GM19239 (cell line): ENCODE measurements around the gene EPS15.
A peak's percentile ranks its signal among the peaks of the same experiment; 100 is the strongest.
"Not testable (repeated sequence)": the region's sequence is repeated elsewhere in the genome, so short reads cannot be mapped to it uniquely, and the experiment has no call there.

Experiments
- DNase-seq: peaks from one replicate; pipeline ENCODE4 v3.0.0; 2011; ENCODE audit warnings: low spot score; ENCODE audit not compliant: insufficient read length
- FAIRE-seq: peaks from 2 replicates; lab custom pipeline; 2011; peaks lifted over from hg19 to GRCh38; lab: Jason Lieb, UNC

Gene EPS15

GRCh38 chr1:51549016-51549619 is 30.1 kb upstream of the EPS15 start:
- DNase-seq: no peak
- FAIRE-seq: peak; percentile 66

DNA sequence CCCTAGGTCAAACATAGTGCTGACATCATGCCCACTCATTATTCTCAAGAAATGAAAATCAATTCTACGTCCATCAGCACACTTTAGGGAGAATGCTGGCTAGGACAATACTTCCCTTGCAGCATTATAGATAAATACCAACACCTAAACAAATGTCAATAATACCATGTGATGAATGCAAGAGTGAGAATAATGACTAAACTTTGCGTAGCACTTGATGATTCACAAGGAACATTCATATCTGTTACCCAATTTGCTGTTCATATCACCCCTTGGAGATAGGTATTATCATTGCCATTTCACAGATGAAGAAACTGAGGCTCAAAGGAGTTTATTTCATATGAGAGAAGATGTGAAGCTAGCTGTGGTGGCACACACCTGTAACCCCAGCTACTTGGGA is 24.8 kb upstream of the EPS15 start:
- DNase-seq (no peak), FAIRE-seq (no peak)

GRCh38 chr1:51542158-51542953 is 23.3 kb upstream of the EPS15 start:
- FAIRE-seq: no peak
- DNase-seq: no peak

- DNase-seq (no peak), FAIRE-seq (no peak)
These were observed 22.4 kb upstream of the EPS15 start for GRCh38 chr1:51541313-51542050.

GRCh38 chr1:51537568-51537967 is 18.5 kb upstream of the EPS15 start:
- no peak for FAIRE-seq
- no peak for DNase-seq

DNA sequence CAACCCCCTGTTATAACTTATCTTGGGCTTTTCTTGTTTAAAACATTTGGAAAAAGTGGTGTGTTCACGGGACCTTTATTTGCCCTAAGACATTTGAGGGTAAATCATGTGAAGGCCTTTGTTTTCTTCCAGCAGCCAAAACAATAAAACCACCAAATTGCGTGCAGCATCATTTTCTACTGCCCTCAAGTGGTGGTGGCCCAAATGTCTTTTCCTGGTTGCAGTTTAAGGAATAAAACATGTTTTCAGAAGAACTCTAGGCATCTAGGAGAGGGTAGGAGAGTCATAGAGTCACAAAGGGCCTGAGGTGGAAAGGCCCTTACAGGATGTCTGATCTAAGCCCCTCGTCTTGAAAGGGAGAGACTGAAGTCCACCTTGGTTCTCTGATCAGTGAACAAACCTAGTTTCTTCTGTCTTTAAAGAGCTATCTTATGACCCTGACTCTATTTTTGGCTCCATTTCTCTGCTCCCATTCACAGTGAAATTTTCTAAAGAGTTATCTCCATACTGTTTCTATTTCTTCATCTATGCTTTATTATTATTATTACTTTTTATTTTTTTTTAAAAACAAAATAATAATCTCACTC is 16.0 kb upstream of the EPS15 start:
- peak; percentile 89 for FAIRE-seq
- no peak for DNase-seq

DNA sequence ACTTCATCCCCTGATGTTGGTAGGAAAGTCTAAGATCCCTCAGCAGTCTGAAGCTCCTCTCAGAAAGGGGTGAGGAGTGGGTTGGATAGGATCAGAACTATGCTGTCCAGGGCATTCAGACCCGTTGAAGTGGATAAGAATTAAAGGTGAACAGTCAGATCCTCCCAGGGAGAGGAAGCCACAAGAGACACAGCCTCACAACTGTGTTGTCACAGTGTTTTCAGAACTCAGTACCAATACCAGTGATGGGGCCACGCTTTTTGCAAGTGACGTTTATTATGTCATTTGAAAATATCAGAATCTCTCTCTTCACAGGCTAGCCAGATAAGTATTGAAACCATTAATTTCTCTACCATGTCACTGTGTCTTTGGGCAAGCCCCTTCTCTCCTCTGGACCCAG is 15.4 kb upstream of the EPS15 start:
- DNase-seq (no peak), FAIRE-seq (peak; percentile 91)

- FAIRE-seq: no peak
These were observed 13.8 kb upstream of the EPS15 start for GRCh38 chr1:51532853-51533252.

GRCh38 chr1:51530447-51530846 is 11.4 kb upstream of the EPS15 start:
- FAIRE-seq, DNase-seq: not testable (repeated sequence)

More at GRCh38 chr1:51532853-51533252, 13.8 kb upstream of the EPS15 start:
- DNase-seq: no peak

DNA sequence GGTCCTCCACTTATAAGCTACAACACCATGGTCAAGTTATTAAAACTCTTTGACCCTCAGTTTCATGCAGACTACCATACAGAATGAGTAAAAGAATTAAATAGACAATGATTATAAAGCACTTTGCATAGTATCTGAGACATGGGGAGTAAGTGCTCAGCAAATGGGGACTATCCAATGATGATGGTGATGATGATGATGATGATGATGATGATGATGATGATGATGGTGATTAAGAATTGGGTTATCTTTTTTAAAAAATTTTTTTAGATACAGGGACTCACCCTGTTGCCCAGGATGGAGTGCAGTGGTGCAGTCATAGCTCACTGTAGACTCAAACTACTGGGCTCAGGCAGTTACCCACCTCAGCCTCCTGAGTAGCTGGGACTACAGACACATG is 8.1 kb upstream of the EPS15 start:
- no peak for DNase-seq
- FAIRE-seq: no peak

- FAIRE-seq (no peak), DNase-seq (no peak)
These were observed 7.2 kb upstream of the EPS15 start for GRCh38 chr1:51526248-51526647.

- FAIRE-seq (peak; percentile 37), DNase-seq (no peak)
These were observed 6.2 kb upstream of the EPS15 start for GRCh38 chr1:51525295-51525694.

- DNase-seq: no peak
- peak; percentile 26 for FAIRE-seq
These were observed 5.8 kb upstream of the EPS15 start for GRCh38 chr1:51524817-51525216.

- no peak for DNase-seq
- FAIRE-seq: no peak
These were observed 4.9 kb upstream of the EPS15 start for GRCh38 chr1:51523931-51524330.

- peak; percentile 80 for FAIRE-seq
These were observed 1.7 kb upstream of the EPS15 start for GRCh38 chr1:51520700-51521248.

GRCh38 chr1:51519865-51520699 is 1.0 kb upstream of the EPS15 start:
- no peak for FAIRE-seq
- no peak for DNase-seq

More at GRCh38 chr1:51520700-51521248, 1.7 kb upstream of the EPS15 start:
- DNase-seq: no peak

DNA sequence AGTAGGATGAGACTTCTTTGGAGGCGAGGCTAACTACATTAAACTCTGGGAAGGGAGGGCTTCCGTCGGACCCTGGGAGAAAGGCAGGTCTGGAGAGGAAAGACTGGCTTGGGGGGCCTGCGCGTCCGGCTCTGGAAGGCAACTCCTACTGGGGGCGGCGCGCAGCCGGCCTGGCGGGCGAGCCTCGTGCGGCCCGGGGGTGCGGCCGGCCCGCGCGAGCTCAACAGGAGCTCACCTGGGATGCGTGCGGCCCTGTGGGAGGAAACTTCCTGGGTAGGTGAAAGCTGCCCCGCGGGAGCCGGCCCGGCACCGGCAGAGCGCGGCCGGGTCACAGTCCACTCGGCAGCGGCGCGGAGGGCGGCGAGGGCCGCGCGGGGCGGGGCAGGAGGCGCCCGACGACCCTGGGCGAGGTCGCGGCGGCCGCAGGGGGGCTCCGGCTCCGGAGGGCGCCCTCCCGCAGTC is 449 bp downstream of the EPS15 start:
- DNase-seq (peak; percentile 36), FAIRE-seq (peak; percentile 78)

DNA sequence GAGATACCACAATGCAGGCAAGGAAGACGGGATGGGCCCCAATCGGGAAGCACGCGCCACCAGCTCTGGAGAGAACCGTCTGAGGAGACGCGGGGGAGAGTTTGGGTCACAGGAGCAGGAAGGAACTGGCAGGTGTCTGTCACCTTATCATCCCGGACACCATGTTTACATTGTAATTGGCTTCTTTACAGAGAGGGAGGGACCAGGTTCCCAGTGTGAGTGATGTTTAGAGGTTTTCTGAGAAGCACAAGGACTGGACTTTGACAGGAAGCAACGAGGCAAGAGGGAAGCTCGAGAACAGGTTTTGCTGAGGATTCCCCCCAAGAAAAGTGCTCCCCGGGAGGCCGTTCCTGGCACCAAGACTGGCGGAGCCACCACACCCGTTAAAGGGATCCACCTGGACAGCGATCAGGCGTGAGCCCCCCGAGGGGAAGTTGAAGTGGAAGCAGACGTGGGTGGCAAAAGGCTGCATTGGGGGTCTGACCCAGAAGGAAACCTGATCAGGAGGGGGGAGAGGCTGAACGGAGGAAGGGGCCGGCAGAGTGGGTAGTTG is 957 bp downstream of the EPS15 start:
- FAIRE-seq: peak; percentile 99

DNA sequence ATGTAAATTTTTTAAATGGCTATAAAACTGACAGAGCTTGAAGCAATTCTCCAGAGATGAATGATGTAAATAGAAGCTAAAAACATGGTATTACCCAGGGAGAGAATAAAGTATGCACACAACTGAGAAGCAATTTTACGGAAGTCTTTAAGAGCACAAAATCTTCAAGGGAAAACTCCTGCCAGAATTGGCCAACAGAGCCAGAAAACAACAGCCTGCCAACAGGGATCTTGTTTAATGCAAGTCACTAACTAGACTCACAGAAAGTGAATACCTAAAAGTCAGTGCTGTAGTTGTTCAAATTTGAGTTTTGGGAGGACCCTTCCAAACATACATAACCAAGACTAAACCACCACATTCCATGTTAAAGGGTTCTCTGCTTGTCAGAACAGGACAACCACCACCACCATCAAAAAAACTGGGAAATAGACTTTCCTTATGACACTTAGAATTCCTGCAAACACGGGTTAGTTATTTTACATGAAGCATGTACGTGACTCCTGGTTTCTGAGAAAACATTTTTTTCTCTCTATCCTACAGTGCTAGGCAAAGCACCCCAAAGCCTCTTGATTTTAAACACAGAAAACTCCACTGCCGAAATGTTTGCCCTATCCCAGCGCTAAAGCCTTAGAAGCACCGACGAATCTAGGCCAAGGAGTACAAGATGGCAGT is 1.6 kb downstream of the EPS15 start:
- no peak for FAIRE-seq
- no peak for DNase-seq

More for the DNA sequence above, 957 bp downstream of the EPS15 start:
- DNase-seq: peak; percentile 37
